Posterior cingulate gyrus (tissue), 11 donors: Measurements from ENCODE around the gene DAAM1.

ENCODE experiments used
- DNase-seq, 10 donors: peaks; one replicate each; pipeline versions ENCODE4 v3.0.0 to v3.0.0-alpha.2; 2020 to 2021; ENCODE audit warnings: mixed read lengths in 3 of 10
- intact Hi-C: fragments of 100-400 bp; cut with DNase I; formaldehyde crosslinking; loops from one replicate; pipeline ENCODE4 v1.15.1; 2023

Gene DAAM1

DNA sequence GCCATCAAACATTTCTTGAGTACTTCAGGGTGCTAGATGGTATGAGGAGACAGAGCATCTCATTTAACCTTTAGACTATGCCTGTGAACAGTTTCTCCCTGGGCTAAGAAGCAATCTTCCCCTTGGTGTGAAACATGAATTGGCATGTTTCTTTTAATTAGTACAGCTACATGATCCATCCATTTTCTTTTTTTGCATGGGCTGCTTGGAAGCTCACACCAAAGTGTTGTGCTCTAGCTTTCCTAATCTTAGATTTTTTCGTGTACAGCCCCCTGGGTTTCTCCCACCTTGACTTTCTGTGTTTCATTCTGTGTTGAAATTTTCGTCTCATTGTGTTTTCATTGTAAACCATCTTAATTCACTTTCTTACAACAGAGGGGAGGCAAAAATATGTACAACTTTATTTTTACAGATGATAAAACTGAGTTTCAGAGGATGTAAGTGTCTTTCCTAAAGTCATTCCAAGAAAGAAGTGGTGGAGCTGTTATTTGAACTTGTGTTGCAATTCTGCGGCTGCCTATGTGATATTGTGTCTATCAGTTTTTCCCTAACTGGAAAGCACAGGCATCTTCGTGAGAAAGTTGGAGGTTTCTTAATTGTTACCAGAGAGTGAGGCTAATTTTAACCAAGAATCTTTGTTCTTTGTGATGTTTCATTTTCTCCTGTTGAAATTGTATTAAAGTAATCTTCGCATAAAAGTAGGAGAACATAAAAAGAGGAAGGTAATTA is 64.5 kb downstream of the DAAM1 start:
- intact Hi-C loops, result no loop called here
- no peak for DNase-seq

DNA sequence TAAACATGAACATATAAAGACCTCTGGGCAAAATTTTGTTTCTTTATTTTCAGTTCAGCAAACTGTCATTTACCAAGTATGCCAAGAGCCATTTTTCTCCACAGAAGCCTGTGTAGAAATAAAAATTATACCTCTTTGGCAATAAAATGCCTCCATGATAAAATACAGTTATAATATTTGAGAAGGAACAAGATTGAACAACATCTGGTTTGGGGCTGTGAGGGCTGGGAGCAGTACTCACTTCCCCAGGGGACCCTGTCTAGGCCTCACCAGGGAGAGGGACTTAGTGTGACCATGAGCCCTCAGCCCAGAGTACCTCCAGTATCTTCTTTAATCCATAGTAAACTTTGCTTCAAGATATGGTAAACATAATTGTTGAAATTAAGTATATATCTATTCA is 65.1 kb downstream of the DAAM1 start:
- intact Hi-C loops, result no loop called here
- no peak for DNase-seq

DNA sequence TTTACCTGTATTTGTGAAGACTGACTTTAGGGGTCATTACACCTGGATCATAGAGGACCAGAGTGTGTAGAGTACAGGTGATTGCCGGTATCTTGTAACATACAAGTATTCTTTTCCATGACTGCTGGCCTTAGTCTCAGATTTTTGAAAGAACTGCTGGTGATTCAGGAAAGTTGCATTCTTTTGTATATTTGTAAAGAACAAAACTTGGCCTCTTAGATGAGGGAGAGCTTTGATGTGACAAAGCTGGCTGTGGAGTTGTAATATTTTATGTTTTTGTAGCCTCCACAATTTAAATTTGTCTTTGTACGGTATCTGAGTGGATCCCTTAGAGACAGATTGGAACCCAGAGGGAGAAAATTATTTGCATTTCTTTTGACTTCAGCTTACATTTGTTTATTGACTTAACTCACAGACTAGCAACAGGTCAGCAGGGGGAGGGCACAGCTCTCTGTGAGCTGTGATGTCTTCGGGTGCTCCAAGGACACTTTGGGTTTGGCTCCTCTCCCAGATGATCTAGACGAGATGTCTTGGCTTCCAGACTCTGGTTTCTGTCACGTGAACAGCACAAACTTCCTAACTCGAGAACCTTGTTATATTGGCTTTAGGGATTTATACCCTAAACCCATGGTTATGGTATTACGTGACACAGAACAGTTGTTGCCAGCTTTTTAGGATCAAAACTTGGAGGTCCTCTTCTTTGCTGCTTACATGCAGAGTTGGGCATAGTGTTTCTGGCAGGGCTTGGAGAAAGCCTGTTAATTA is 65.9 kb downstream of the DAAM1 start:
- intact Hi-C loops, result no loop called here
- DNase-seq, result peak in 4 of 10 donors; percentile 11 to 75 (median 15)

- peak in 2 of 10 donors; percentile 12 to 31 for DNase-seq
Measured at GRCh38 chr14:59254911-59255545, 66.6 kb downstream of the DAAM1 start.

DNA sequence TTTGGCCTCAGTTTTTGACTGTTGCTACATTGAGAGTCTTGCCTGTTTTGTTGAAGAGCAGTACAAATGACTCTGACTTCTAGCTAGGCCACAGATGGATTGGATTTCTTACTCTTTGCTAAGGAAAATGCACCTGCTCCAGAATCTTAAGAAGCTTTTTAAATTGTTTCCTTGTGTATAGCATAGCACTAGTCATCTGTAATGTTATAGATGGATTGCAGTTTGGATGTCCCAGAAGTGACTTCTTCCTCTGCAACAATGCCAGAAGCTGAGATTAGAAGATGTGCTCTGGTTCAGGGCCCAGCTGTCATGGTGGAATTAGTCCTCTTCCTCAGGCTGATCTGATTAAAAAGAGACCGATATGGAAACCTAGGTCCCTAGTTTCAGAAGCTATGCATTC is 67.9 kb downstream of the DAAM1 start:
- intact Hi-C loops, result no loop called here

More at GRCh38 chr14:59254911-59255545, 66.6 kb downstream of the DAAM1 start:
- intact Hi-C loops, result no loop called here

DNA sequence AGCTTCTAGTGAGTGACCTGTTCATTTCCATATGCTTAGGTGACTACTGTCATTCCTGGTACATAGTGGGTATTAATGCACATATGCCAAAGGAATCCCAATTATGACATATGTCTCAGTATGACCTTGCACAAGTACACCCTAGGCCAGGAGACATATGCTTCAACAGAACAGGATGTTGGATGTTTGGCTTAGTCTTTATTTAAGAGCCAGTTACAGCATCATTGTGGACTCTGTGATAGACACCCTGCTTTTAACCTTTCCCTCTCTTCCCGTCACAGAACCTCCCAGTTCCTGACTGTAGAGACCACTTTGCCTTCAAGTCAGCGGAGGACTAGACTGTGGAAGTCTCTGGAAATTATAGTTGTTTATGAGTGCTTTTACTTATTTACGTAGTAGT is 72.9 kb downstream of the DAAM1 start:
- no peak for DNase-seq
- intact Hi-C loops, result no loop called here

More for the DNA sequence above, 67.9 kb downstream of the DAAM1 start:
- DNase-seq, result no peak

DNA sequence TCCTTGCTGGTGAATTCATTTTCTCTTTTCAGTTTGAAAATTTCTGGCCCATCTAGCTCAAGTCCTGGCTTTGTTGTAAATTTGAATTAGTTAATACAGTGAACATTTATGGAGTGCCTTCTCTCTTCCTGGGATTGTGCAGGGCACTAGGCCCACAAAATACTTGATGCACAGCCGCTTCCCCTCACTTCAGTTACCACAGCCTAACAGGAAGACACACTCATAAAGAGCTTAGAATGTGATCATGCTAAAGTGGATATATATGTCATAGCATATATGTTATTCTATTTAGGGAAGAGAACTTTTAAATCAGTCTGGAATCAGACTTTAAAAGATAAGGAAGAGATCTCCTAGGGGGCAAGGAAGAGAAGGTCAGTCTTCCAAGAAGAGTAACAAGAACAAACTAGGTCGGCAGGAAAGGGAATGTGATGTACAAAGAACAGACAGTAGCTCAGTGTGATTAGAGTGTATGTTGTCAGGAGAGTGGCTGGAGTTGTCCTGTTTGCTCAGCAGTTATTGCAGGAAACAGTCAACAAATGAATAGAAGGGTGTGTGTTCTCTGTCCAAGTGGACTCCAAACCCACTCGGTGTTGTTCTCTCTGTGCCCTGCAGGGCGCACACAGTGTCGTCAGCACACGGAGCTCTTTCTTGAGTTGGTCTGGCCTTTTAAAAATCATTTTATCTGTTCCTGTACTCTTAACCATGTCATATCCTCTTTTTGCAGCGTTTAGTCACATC is 74.4 kb downstream of the DAAM1 start:
- intact Hi-C loops, result no loop called here

DNA sequence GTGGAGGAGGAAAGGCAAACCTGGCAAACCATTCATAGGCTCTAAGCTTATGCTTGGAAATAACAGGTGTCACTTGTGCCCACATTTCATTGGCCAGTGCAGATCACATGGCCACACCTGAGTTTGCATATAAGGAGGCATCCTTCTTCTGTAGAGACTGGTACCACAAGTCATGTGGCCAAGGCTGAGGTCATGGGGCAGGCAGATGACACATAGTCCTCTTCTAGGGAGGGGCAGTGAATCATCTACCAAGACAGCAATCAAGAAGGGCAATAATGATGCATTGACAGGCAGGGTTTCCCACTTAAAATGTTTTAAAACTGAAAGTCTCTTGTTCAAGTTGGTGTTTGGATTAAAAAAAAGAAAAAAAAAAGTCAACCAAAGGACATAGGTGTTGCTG is 77.3 kb downstream of the DAAM1 start:
- intact Hi-C loops, result no loop called here
- DNase-seq, result no peak

More for the DNA sequence above, 74.4 kb downstream of the DAAM1 start:
- DNase-seq, result no peak

DNA sequence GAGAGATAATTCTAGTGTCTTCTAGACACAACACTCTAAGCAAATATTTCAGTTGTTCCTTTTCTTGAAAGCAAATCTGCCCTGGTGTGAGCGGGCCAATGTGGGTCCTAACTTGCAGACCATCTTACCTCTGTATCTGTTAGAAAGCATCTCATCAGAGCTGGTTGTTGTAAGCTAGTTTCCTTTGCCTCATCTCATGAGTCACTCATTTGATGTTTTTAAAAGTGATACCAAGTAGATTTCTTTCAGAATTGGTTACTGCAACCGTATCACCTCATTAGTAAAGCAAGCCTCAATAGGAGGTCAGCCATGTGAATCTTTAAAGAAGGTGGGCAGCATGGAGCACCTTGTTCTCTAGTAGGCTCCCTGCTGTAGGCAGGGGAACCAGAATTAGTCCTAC is 78.6 kb downstream of the DAAM1 start:
- no peak for DNase-seq
- intact Hi-C loops, result no loop called here

DNA sequence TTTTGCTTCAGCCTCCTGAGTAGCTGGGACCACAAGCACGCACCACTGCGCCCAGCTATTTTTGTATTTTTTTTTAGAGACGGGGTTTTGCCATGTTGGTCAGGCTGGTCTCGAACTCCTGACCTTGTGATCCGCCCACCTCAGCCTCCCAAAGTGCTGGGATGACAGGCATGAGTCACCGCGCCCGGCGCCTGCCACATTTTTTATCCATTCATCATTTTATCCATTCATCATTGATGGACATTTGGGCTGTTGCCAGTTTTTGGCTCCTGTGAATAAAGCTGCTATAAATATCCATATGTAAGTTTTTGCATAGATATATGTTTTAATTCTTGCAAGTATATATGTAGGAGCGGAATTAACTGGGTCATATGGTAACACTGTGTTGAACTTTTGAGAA is 79.5 kb downstream of the DAAM1 start:
- no peak for DNase-seq
- intact Hi-C loops, result no loop called here

GRCh38 chr14:59268858-59269257 is 80.4 kb downstream of the DAAM1 start:
- DNase-seq, result no peak
- intact Hi-C loops, result no loop called here

DNA sequence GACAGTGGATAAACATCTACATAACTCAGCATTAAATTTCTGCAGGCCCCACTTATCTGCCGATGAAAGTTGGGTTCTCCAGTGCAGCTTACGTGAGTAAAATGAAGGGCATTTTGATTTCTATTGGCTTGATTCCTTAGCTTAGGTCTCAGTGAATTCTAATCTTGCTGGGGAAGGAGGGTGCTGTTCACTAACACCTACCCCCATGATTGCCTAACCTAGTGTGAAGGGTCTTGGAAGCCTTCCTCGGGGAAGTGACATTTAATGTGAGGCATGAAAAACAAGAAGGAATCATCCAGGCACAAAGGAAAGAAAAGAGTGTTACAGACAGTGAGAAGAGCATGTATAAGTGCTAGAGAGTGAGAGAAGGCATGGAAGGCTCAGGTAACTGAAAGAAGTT is 81.0 kb downstream of the DAAM1 start:
- intact Hi-C loops, result no loop called here
- DNase-seq, result no peak

DNA sequence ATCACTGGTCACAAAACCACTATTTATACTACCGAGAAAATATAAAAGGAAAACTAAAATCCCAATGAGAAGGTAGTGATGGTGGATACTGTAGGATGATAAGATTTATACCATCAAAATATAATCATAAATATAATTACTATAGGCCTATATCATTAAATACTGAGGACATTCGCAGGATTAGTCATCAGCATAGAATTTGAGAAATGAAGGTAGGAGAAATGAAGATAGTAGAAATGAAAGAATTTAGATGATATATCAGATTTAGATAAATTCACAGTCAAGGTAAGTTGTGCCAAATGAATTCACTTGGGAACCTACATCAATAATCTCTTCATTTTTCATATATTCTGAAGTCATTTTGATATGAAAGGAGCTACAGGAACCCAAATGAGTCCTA is 82.8 kb downstream of the DAAM1 start:
- intact Hi-C loops, result no loop called here
- no peak for DNase-seq

DNA sequence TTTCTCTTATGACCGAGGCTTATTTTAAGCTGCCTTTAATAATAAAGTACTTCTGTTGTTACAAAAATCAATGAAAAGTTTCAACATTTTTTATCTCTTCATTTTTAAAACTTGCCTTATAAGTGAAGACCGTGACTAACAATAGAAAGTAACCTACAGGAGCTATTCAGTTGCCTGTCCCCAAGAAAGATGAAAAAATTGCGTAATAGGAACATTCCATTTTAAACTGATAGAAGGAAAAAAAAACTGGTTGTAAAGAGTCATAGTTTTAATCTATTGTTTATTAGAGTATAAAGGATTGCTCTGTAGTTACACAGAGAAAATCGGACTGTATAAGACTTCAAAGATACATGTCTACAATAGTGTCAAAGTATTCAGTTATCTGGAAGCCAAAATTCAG is 83.3 kb downstream of the DAAM1 start:
- intact Hi-C loops, result no loop called here
- no peak for DNase-seq

GRCh38 chr14:59272633-59273032 is 84.2 kb downstream of the DAAM1 start:
- DNase-seq, result no peak
- intact Hi-C loops, result no loop called here

DNA sequence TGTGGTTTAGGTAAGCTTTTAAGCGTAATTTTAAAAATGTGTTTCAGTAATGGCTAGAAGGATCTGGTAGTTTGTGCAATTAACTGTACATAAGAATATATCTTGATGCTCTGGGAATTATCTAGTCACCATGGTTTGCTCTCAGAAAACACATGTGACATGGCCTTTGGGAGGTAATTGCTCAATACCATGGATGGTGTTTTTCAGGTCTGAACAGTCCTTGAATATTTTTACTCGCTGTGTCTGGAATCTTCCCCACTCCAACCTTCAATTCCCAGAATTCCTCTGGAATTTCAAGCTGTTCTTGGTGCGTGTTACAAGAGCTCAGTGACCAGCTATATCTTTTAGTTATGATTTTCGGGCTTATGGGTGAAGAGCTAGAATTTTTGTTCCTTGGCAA is 85.3 kb downstream of the DAAM1 start:
- DNase-seq, result no peak
- intact Hi-C loops, result no loop called here

DNA sequence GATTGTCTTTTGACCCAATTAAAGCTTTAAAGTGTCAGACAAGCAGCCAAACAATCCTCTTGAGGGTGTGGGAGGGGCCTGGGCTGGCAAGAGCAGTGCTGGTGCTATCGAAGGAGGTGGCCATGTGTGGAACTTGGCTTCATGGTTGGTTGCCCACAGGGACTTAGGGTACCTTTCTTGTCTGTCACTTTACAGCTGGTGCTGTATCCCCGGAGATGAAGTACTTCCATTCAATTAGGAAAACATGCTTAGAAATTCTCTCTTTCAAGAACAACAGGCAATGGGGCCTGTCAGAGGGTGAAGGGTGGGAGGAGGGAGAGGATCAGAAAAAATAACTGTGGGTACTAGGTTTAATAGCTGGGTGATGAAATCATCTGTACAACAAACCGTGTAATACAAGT is 86.5 kb downstream of the DAAM1 start:
- intact Hi-C loops, result no loop called here

DNA sequence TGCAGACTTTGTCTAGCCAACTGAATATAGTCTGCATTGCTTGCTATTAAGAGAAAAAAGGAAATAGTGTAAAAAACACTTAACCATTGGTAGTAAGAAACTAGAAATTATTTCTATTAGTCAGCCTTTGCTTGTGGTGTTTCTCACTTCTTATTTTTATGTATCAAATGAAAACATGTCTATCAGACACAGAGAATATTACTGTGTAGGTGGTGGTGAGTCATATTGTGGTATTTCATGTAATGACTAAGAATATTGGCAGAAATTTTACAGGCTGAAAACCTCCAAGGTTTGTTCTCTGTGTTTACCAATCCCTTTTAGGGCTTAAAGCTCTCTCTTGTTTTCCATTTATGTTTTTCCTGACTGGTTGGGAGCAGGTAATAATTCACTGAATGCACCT is 87.2 kb downstream of the DAAM1 start:
- intact Hi-C loops, result no loop called here
- DNase-seq, result no peak

More for the DNA sequence above, 86.5 kb downstream of the DAAM1 start:
- DNase-seq, result peak in 4 of 10 donors; percentile 12 to 80 (median 70)

DNA sequence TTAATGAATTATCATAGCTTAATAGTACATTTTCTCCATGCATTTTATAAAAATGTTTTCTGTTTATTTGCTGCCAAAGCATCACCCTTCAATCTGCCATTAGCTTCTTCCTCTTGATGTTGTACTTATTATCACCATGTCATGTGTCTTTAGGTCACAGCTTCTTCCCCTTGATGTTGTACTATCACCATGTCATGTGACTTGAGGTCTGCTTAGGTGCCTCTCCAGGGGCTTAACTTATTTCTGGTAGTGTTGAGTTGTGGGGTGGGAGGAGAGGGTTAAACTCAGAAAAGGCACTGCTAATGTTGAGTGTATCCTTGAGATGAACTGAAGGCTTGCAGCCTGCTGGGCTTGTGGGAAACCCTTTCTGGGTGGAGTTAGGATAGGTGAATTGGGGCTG is 87.8 kb downstream of the DAAM1 start:
- intact Hi-C loops, result no loop called here
- DNase-seq, result no peak

DNA sequence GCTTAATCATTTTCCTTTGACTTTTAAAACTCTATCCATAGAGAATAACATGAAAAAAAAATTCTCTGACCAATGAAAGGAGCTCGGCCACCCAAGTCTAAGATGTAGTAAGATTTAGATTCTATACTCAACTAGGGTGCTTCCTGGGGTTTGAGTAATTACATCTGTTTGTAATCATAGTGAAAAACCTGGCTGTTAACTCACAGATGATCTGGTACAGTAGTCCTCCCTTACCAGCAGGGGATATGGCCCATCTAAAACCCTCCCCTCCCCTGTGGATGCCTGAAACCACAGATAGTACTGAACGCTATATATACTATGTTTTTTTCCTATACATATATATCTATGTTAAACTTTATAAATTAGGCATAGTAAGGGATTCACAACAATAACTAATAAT is 89.2 kb downstream of the DAAM1 start:
- intact Hi-C loops, result no loop called here
- no peak for DNase-seq

DNA sequence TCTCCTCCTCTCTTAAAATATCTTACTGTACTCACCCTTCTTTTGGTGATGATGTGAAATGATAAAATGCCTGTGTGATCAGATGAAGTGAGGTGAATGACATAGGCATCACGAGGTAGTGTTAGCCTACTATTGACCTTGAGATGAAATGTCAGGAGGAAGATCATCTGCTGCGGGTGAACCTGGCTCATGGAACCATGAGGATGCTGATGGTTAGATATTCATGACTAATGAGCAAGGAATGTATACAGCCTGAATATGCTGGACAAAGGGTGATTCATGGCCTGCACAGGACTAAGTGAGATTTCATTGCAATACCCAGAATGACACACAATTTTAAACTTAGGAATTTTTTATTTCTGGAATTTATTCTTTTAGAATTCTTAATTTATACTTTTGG is 89.6 kb downstream of the DAAM1 start:
- no peak for DNase-seq
- intact Hi-C loops, result no loop called here
